H1 (cell line): Measurements from ENCODE around the gene LY6G5C. TPM values are rescaled to one million over a fixed set of nuclear protein-coding genes. Genes with fewer than 3 reads are reported as not detected.

Source experiments
- ASH2L ChIP-seq: fragments of 200-600, 300-600 bp; sonication (generic); IDR thresholded peaks from one replicate; pipeline ENCODE4 v1.7.1; 2017; ENCODE audit warnings: low read length
- CTBP2 ChIP-seq: IDR thresholded peaks from 2 replicates; pipeline ENCODE4 v1.7.0; 2011; ENCODE audit warnings: borderline replicate concordance, mild to moderate bottlenecking, moderate library complexity, mixed read lengths, low read length; ENCODE audit not compliant: insufficient read depth, insufficient read length
- CTCF ChIP-seq, 3 experiments: IDR thresholded peaks; 1 replicate in 2 of 3; 2 replicates in 1 of 3; pipeline versions ENCODE4 v1.5.1 to v1.6.1; 2011; ENCODE audit warnings: low read length in 3 of 3, mild to moderate bottlenecking in 3 of 3, inconsistent platforms in 2 of 3, low read depth in 1 of 3, moderate library complexity in 1 of 3; ENCODE audit not compliant: insufficient read depth in 1 of 3; ENCODE audit errors: control extremely low read depth in 1 of 3
- HDAC2 ChIP-seq, 2 experiments: fragments of 300-600 bp in 1 of 2; sonication (generic) in 1 of 2; IDR thresholded peaks; 2 replicates each; pipeline ENCODE4 v1.6.1; 2011 to 2012; ENCODE audit warnings: low read depth in 2 of 2, low read length in 2 of 2, mild to moderate bottlenecking in 2 of 2, moderate library complexity in 2 of 2, borderline replicate concordance in 1 of 2, inconsistent platforms in 1 of 2
- KDM4A ChIP-seq: IDR thresholded peaks from one replicate; pipeline ENCODE4 v1.7.1; 2012; ENCODE audit warnings: low read depth, mild to moderate bottlenecking, moderate library complexity, low read length, inconsistent platforms; ENCODE audit not compliant: severe bottlenecking
- SP1 ChIP-seq: IDR thresholded peaks from 2 replicates; pipeline ENCODE4 v1.6.1; 2011; ENCODE audit warnings: low read depth, low read length
- SP2 ChIP-seq: IDR thresholded peaks from 2 replicates; pipeline ENCODE4 v1.6.1; 2012; ENCODE audit warnings: mild to moderate bottlenecking, low read length, inconsistent platforms
- polyA plus RNA-seq, 7 experiments: library from polyadenylated mRNA; depleted of rRNA in 3 of 7; stranded (reverse) in 5 of 7; unstranded in 2 of 7; fragments of >200 nt in 5 of 7; fragments of 200-250 nt in 2 of 7; gene quantifications; 1 replicate in 5 of 7; 2 replicates in 1 of 7; 4 replicates in 1 of 7; pipeline versions ENCODE4 v1.2.1 to v1.2.3, GENCODE V29; 2011 to 2013; ENCODE audit warnings: missing spikeins in 2 of 7, mixed read lengths in 2 of 7
- total RNA-seq: library from RNA; stranded (reverse); fragmentation: NEBNext Ultra II Directional; extraction: Animal tissue kit (Norgen Biotek cat#: 25700); gene quantifications from 2 replicates; pipeline ENCODE4 v1.2.1, GENCODE V29; 2021

The LY6G5C gene
- total and polyA plus RNA-seq, 2 of the 8 experiments (the other 6 are each of a cell fraction or from before 2014, with no cell fraction given), result 1.1 to 1.8 TPM

- no peak for TF ChIP-seq CTBP2
- no peak for TF ChIP-seq SP1
- TF ChIP-seq ASH2L, result no peak
- TF ChIP-seq KDM4A, result no peak
- no peak for TF ChIP-seq HDAC2 (IDR thresholded peaks at IDR 0.05; ENCODE audit: borderline replicate concordance in 1 of 2, low read depth in 2 of 2, low read length in 2 of 2)
- no peak for TF ChIP-seq SP2
- TF ChIP-seq CTCF (IDR thresholded peaks at IDR 0.05; ENCODE audit: control extremely low read depth in 1 of 3, insufficient read depth in 1 of 3, low read depth in 1 of 3, low read length in 3 of 3), result no peak
Measured at GRCh38 chr6:31677955-31678354, 2.9 kb downstream of the LY6G5C start (continued).
